Activated CD8-positive, alpha-beta T cell treated with anti-CD3 and anti-CD28 coated beads, Interleukin-2, amount 10 ng/mL, durations not matched to agents 7 days and 5 days (primary cell): ENCODE results near the gene VCL. TPM values are rescaled to one million over a fixed set of nuclear protein-coding genes. Genes with fewer than 3 reads are reported as not detected.
"Not testable (repeated sequence)": the region's sequence is repeated elsewhere in the genome, so short reads cannot be mapped to it uniquely, and the experiment has no call there.

ENCODE experiments used
- ATAC-seq: fragments of 150-1000 bp; cut with Tn5 transposase; one replicate; pipeline ENCODE4 v1.10.0; 2021; ENCODE audit warnings: moderate library complexity
- CTCF ChIA-PET: fragments of 350-600 bp; sonication (Branson Sonifier 250); formaldehyde crosslinking; loops from one replicate; lab custom pipeline; 2021; ENCODE audit warnings: antibody characterized with exemption; lab: Charles Lee
- POLR2A ChIA-PET: fragments of 350-600 bp; sonication (Branson Sonifier 250); formaldehyde crosslinking; loops from one replicate; lab custom pipeline; 2021; ENCODE audit warnings: antibody characterized with exemption; lab: Charles Lee
- DNase-seq: peaks from one replicate; pipeline ENCODE4 v3.0.0-alpha.2; 2020
- H3K27ac Mint-ChIP-seq: one replicate; pipeline ENCODE4 v1.8.0; 2021; ENCODE audit warnings: mild to moderate bottlenecking, mixed read lengths
- H3K27me3 Mint-ChIP-seq: one replicate; pipeline ENCODE4 v1.8.0; 2021; ENCODE audit warnings: low read depth, mixed read lengths
- H3K36me3 Mint-ChIP-seq: one replicate; pipeline ENCODE4 v1.8.0; 2021; ENCODE audit warnings: low read depth, mixed read lengths
- H3K4me1 Mint-ChIP-seq: one replicate; pipeline ENCODE4 v1.8.0; 2021; ENCODE audit warnings: low read depth, mixed read lengths
- H3K4me3 Mint-ChIP-seq: one replicate; pipeline ENCODE4 v1.8.0; 2021; ENCODE audit warnings: mild to moderate bottlenecking, mixed read lengths
- H3K9me3 Mint-ChIP-seq: one replicate; pipeline ENCODE4 v1.8.0; 2022; ENCODE audit warnings: mixed read lengths; ENCODE audit not compliant: insufficient read depth
- total RNA-seq, 2 experiments: library from RNA; stranded (reverse); gene quantifications; one replicate each; pipeline ENCODE4 v1.2.3, GENCODE V29; 2021

Gene VCL
- total RNA-seq, 2 experiments from 2014 or later, result 31.2 to 33.2 TPM

GRCh38 chr10:74138596-74138995 is 140.7 kb downstream of the VCL start:
- ATAC-seq, H3K4me1 Mint-ChIP-seq, H3K4me3 Mint-ChIP-seq, H3K27me3 Mint-ChIP-seq, H3K9me3 Mint-ChIP-seq, H3K27ac Mint-ChIP-seq, DNase-seq, POLR2A ChIA-PET: not testable (repeated sequence)
- CTCF ChIA-PET, result interaction anchor here (0.9 to 1.2 kb wide), 2 partner anchors 13 to 21 kb away, joined by 3 read pairs; no protein-coding TSS in a partner anchor
- H3K36me3 Mint-ChIP-seq, result peaks cover 37% of the 10 kb centered on the region

- H3K27me3 Mint-ChIP-seq, result no peaks in the 10 kb centered on the region
- H3K27ac Mint-ChIP-seq, result no peak overlapping the region
- no peak for ATAC-seq
- H3K4me3 Mint-ChIP-seq, result no peak overlapping the region
- no peak for DNase-seq
- CTCF ChIA-PET, result no interaction called here
- POLR2A ChIA-PET, result no interaction called here
- H3K4me1 Mint-ChIP-seq, result peaks cover under 1% of the 10 kb centered on the region
- peaks cover 27% of the 10 kb centered on the region for H3K36me3 Mint-ChIP-seq
- no peaks in the 10 kb centered on the region for H3K9me3 Mint-ChIP-seq
Observed at GRCh38 chr10:74139981-74140380, 142.1 kb downstream of the VCL start.

GRCh38 chr10:74140553-74140952 is 142.6 kb downstream of the VCL start:
- DNase-seq, result no peak
- H3K36me3 Mint-ChIP-seq, result peaks cover 27% of the 10 kb centered on the region
- no peak for ATAC-seq
- no peaks in the 10 kb centered on the region for H3K27me3 Mint-ChIP-seq
- H3K27ac Mint-ChIP-seq, result no peak overlapping the region
- no peaks in the 10 kb centered on the region for H3K9me3 Mint-ChIP-seq
- CTCF ChIA-PET, result no interaction called here
- peaks cover 5% of the 10 kb centered on the region for H3K4me1 Mint-ChIP-seq
- POLR2A ChIA-PET, result no interaction called here
- H3K4me3 Mint-ChIP-seq, result no peak overlapping the region

- peaks cover 21% of the 10 kb centered on the region for H3K4me1 Mint-ChIP-seq
- no peak overlapping the region for H3K27ac Mint-ChIP-seq
- DNase-seq, result no peak
- no peaks in the 10 kb centered on the region for H3K27me3 Mint-ChIP-seq
- ChIA-PET POLR2A (interaction anchor here (0.6 to 0.7 kb wide), 2 partner anchors 11 to 69 kb away, joined by 3 read pairs; no protein-coding TSS in a partner anchor), CTCF (interaction anchor here (1.4 kb wide), 1 partner anchor 42 kb away, joined by 3 read pairs; no protein-coding TSS in a partner anchor)
- peaks cover 18% of the 10 kb centered on the region for H3K36me3 Mint-ChIP-seq
- H3K9me3 Mint-ChIP-seq, result no peaks in the 10 kb centered on the region
- H3K4me3 Mint-ChIP-seq, result no peak overlapping the region
- ATAC-seq, result no peak
Observed at GRCh38 chr10:74145133-74145532, 147.2 kb downstream of the VCL start.

GRCh38 chr10:74146980-74147379 is 149.1 kb downstream of the VCL start:
- H3K27me3 Mint-ChIP-seq, H3K4me3 Mint-ChIP-seq, POLR2A ChIA-PET, DNase-seq, H3K27ac Mint-ChIP-seq, ATAC-seq, H3K9me3 Mint-ChIP-seq: not testable (repeated sequence)
- H3K4me1 Mint-ChIP-seq, result peaks cover 21% of the 10 kb centered on the region
- H3K36me3 Mint-ChIP-seq, result peaks cover 16% of the 10 kb centered on the region
- CTCF ChIA-PET, result interaction anchor here (0.7 to 5.0 kb wide), 3 partner anchors 19 to 66 kb away, joined by 3 to 27 read pairs (median 4); no protein-coding TSS in a partner anchor

GRCh38 chr10:74150204-74150989 is 152.5 kb downstream of the VCL start, which contains the start of gene AP3M1:
AP3M1 (minus strand) TSS chr10:74150828; CDS start chr10:74138379, 12,449 bp downstream.
- POLR2A ChIA-PET, result interaction anchor here (0.5 to 2.6 kb wide), 15 partner anchors 15 to 734 kb away, joined by 3 to 20 read pairs (median 4); no protein-coding TSS in a partner anchor

GRCh38 chr10:74150990-74151878 is 153.3 kb downstream of the VCL start, which contains the start of gene ADK:
ADK (plus strand) TSS chr10:74151221; CDS start chr10:74151279, 58 bp downstream.
- peak; percentile 95 for ATAC-seq
- Mint-ChIP-seq H3K4me1 (peaks cover 24% of the 10 kb centered on the region), H3K9me3 (no peaks in the 10 kb centered on the region), H3K4me3 (no peak within 1 kb of the TSS), H3K27me3 (no peaks in the 10 kb centered on the region), H3K27ac (no peak within 1 kb of the TSS), H3K36me3 (peaks cover 8% of the 10 kb centered on the region)
- peak; percentile 100 for DNase-seq
- ChIA-PET POLR2A (interaction anchor here (0.6 to 2.6 kb wide), 11 partner anchors 16 to 526 kb away, joined by 3 to 20 read pairs (median 4); no protein-coding TSS in a partner anchor), CTCF (interaction anchor here (0.7 to 5.0 kb wide), 9 partner anchors 11 to 1085 kb away, joined by 3 to 27 read pairs (median 4); partner anchors contain the start of gene COMTD1)

More at GRCh38 chr10:74150204-74150989, 152.5 kb downstream of the VCL start, which contains the start of gene AP3M1:
- no peak within 1 kb of the TSS for H3K27ac Mint-ChIP-seq
- no peak within 1 kb of the TSS for H3K4me3 Mint-ChIP-seq
- no peaks in the 10 kb centered on the region for H3K9me3 Mint-ChIP-seq
- CTCF ChIA-PET, result interaction anchor here (0.7 to 5.0 kb wide), 7 partner anchors 12 to 1086 kb away, joined by 3 to 27 read pairs (median 5); partner anchors contain the start of gene COMTD1
- DNase-seq (peak; percentile 88), ATAC-seq (peak; percentile 70)
- H3K36me3 Mint-ChIP-seq, result peaks cover 12% of the 10 kb centered on the region
- peaks cover 30% of the 10 kb centered on the region for H3K4me1 Mint-ChIP-seq
- no peaks in the 10 kb centered on the region for H3K27me3 Mint-ChIP-seq

GRCh38 chr10:74151879-74152722 is 154.2 kb downstream of the VCL start:
- no peak overlapping the region for H3K4me3 Mint-ChIP-seq
- H3K27ac Mint-ChIP-seq, result no peak overlapping the region
- peaks cover 27% of the 10 kb centered on the region for H3K4me1 Mint-ChIP-seq
- ChIA-PET POLR2A (interaction anchor here (1.3 to 2.6 kb wide), 4 partner anchors 15 to 38 kb away, joined by 5 to 20 read pairs (median 10); no protein-coding TSS in a partner anchor), CTCF (interaction anchor here (0.8 to 5.0 kb wide), 8 partner anchors 11 to 83 kb away, joined by 3 to 27 read pairs (median 4); no protein-coding TSS in a partner anchor)
- no peak for DNase-seq
- no peaks in the 10 kb centered on the region for H3K27me3 Mint-ChIP-seq
- H3K9me3 Mint-ChIP-seq, result no peaks in the 10 kb centered on the region
- peaks cover 6% of the 10 kb centered on the region for H3K36me3 Mint-ChIP-seq
- no peak for ATAC-seq

GRCh38 chr10:74153123-74153522 is 155.2 kb downstream of the VCL start:
- ChIA-PET CTCF (interaction anchor here (0.7 to 1.4 kb wide), 4 partner anchors 13 to 60 kb away, joined by 3 to 5 read pairs (median 4); no protein-coding TSS in a partner anchor), POLR2A (no interaction called here)
- DNase-seq, result no peak
- Mint-ChIP-seq H3K4me1 (peaks cover 24% of the 10 kb centered on the region), H3K9me3 (no peaks in the 10 kb centered on the region), H3K27me3 (no peaks in the 10 kb centered on the region), H3K36me3 (peaks cover 2% of the 10 kb centered on the region), H3K4me3 (no peak overlapping the region), H3K27ac (no peak overlapping the region)
- ATAC-seq, result no peak

GRCh38 chr10:74153676-74154075 is 155.8 kb downstream of the VCL start:
- peaks cover 20% of the 10 kb centered on the region for H3K4me1 Mint-ChIP-seq
- no peaks in the 10 kb centered on the region for H3K36me3 Mint-ChIP-seq
- ATAC-seq (no peak), DNase-seq (no peak)
- H3K27me3 Mint-ChIP-seq, result no peaks in the 10 kb centered on the region
- no peak overlapping the region for H3K27ac Mint-ChIP-seq
- POLR2A ChIA-PET, result no interaction called here
- CTCF ChIA-PET, result interaction anchor here (0.7 to 1.4 kb wide), 3 partner anchors 13 to 37 kb away, joined by 3 to 5 read pairs (median 4); no protein-coding TSS in a partner anchor
- no peak overlapping the region for H3K4me3 Mint-ChIP-seq
- no peaks in the 10 kb centered on the region for H3K9me3 Mint-ChIP-seq
